Right lobe of liver (tissue), 4 donors: ENCODE results near the gene SLC5A4.

ENCODE experiments used
- CTCF ChIP-seq, 4 donors: fragments of 200-600 bp in 3 of 4; fragments of 450-650 bp in 1 of 4; IDR thresholded peaks; one replicate each; pipeline versions ENCODE4 v1.5.1 to v1.8.0; 2016 to 2022; ENCODE audit warnings: antibody characterized with exemption in 4 of 4, mild to moderate bottlenecking in 2 of 4
- POLR2A ChIP-seq: fragments of 450-650 bp; IDR thresholded peaks from one replicate; pipeline ENCODE4 v1.6.1; 2017; ENCODE audit warnings: antibody characterized with exemption, mild to moderate bottlenecking
- donor health status: DM: no; HTN: no; CAD: no.
- donor health status: DM: no; HTN: no; CAD: no.
- donor health status: DM: no; HTN: yes; CAD: no.

- TF ChIP-seq CTCF (IDR thresholded peaks at IDR 0.05) (no peak), POLR2A (no peak)
Measured at GRCh38 chr22:32219026-32219425, 36.1 kb downstream of the SLC5A4 start.
